ENCODE data around the gene NSUN4.

The NSUN4 gene

GRCh38 chr1:46408356-46409062, 67.9 kb downstream of the NSUN4 start:
- no peak for DNase-seq

GRCh38 chr1:46409063-46409372, 68.4 kb downstream of the NSUN4 start:
- DNase-seq: no peak

DNA sequence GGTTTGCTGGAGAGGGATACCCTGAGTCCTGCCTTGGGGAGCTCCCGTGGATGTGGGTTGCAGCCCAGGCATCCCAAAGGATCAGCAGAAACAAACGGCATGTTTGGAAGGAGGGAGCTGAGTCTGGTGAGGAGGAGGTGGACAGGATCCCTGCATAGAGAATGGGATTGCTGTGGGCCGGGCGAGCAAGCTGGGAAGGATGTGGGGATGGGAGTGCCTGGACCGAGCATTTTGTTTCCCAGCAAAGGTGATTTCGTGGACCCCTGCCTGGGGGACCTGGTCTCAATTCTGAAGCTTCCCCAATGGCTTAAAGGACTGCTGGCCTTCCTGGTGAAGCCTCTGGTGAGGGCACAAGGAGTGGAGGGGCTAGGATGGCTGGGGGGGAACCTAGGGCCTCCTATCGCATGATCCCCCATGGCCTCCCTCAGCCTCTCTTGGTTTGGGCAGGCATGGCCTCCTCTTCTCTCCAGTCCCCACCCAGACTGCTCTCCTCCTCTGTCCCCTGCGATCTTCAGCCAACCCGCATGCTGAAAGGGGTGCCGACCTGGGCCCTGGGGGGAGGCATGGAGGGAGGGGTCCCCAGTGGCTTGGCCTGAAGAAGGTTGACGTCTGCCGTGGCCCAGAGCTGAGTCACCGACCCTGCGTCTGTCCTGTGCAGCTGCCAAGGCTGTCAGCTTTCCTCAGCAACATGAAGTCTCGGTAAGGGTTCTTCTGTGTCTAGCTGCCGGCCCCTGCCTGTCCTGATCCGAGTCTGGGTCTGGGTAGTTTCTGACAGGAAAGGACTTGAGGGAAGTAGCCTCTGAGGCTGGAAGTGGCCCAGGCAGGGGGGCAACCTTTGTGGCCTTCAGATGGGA, 69.8 kb downstream of the NSUN4 start:
- no peak for DNase-seq

- no peak for DNase-seq
These were observed 70.4 kb downstream of the NSUN4 start for GRCh38 chr1:46411010-46411405.
